Measurements from ENCODE around the gene SFXN5. TPM values are rescaled to one million over a fixed set of nuclear protein-coding genes. Genes with fewer than 3 reads are reported as not detected.

Gene SFXN5
- total RNA-seq, 1 donor from 2014 or later = 7.6 TPM

GRCh38 chr2:72898585-72898906 is 173.0 kb downstream of the SFXN5 start:
- no peak overlapping the region for H3K4me3 ChIP-seq (ENCODE audit: low read depth, low read length)
- peaks cover 11% of the 10 kb centered on the region for H3K27me3 ChIP-seq (ENCODE audit: control insufficient read depth, insufficient read depth, low read length)
- TF ChIP-seq, protein P1, sequence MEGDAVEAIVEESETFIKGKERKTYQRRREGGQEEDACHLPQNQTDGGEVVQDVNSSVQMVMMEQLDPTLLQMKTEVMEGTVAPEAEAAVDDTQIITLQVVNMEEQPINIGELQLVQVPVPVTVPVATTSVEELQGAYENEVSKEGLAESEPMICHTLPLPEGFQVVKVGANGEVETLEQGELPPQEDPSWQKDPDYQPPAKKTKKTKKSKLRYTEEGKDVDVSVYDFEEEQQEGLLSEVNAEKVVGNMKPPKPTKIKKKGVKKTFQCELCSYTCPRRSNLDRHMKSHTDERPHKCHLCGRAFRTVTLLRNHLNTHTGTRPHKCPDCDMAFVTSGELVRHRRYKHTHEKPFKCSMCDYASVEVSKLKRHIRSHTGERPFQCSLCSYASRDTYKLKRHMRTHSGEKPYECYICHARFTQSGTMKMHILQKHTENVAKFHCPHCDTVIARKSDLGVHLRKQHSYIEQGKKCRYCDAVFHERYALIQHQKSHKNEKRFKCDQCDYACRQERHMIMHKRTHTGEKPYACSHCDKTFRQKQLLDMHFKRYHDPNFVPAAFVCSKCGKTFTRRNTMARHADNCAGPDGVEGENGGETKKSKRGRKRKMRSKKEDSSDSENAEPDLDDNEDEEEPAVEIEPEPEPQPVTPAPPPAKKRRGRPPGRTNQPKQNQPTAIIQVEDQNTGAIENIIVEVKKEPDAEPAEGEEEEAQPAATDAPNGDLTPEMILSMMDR (IDR thresholded peaks at IDR 0.05; ENCODE audit: insufficient read depth, low read length, poor library complexity, severe bottlenecking) = no peak
- no peak for DNase-seq (ENCODE audit: low read depth)
- no peaks in the 10 kb centered on the region for H3K36me3 ChIP-seq (ENCODE audit: control insufficient read depth, insufficient read depth, low read length)

- no peak overlapping the region for H3K4me3 ChIP-seq (ENCODE audit: low read depth, low read length)
- H3K27me3 ChIP-seq (ENCODE audit: control insufficient read depth, insufficient read depth, low read length) = peaks cover 10% of the 10 kb centered on the region
- DNase-seq (ENCODE audit: low read depth) = no peak
- TF ChIP-seq, protein P1 (IDR thresholded peaks at IDR 0.05; ENCODE audit: insufficient read depth, low read length, poor library complexity, severe bottlenecking) = no peak
- H3K36me3 ChIP-seq (ENCODE audit: control insufficient read depth, insufficient read depth, low read length) = no peaks in the 10 kb centered on the region
Measured at GRCh38 chr2:72897785-72898584, 173.5 kb downstream of the SFXN5 start.

GRCh38 chr2:72896446-72896845 is 175.1 kb downstream of the SFXN5 start:
- Histone ChIP-seq H3K4me3 (ENCODE audit: low read depth, low read length) (no peak overlapping the region), H3K27me3 (ENCODE audit: control insufficient read depth, insufficient read depth, low read length) (peaks cover 6% of the 10 kb centered on the region), H3K36me3 (ENCODE audit: control insufficient read depth, insufficient read depth, low read length) (no peaks in the 10 kb centered on the region)
- no peak for DNase-seq (ENCODE audit: low read depth)
- TF ChIP-seq, protein P1 (IDR thresholded peaks at IDR 0.05; ENCODE audit: insufficient read depth, low read length, poor library complexity, severe bottlenecking) = no peak

DNA sequence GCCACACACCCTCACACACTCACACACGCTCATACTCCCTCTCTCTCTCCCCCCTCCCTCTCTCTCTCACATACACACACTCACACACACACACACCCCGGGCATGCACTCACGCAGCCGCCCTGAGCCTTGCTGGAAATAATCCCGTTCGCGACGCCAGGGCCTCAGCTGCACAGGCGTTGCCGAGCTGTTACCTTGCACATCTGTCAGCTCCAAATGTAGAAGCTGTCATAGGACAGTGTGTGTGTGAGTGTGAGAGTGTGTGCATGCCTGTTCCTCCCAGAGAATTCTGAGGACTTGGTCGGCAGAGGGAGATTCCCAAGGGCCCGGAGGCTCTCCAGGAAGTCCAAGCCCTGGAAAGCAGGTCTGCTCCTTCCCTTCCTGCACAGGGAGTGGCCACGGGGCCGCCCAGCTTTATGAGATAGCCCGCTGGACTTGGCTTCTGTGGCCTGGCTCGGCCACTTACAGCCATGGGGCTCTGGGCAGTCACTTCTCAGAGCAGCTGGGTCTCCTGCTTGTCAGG is 175.7 kb downstream of the SFXN5 start:
- no peaks in the 10 kb centered on the region for H3K36me3 ChIP-seq (ENCODE audit: control insufficient read depth, insufficient read depth, low read length)
- no peak overlapping the region for H3K4me3 ChIP-seq (ENCODE audit: low read depth, low read length)
- H3K27me3 ChIP-seq (ENCODE audit: control insufficient read depth, insufficient read depth, low read length) = peaks cover 6% of the 10 kb centered on the region
- TF ChIP-seq, protein P1 (IDR thresholded peaks at IDR 0.05; ENCODE audit: insufficient read depth, low read length, poor library complexity, severe bottlenecking) = no peak
- DNase-seq (ENCODE audit: low read depth) = no peak

DNA sequence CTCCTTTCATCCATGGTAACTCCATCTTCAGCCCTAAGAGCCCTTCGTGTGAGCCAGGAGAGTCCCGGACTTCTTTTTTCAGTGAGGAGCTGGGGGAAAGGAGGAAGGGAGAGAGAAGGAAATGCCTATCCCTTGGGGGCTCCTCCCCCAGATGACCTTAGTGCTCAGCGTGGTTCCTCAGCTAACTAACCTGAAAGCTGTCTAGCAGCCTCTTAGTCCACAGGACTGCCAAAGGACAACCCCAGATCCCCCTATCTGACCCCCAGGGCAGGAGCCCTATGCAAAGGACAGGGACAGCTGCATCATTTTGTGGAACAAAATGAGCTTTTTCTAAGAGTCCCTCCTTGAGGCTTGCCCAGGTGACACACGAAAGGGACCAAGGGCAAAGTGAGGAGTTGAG is 176.4 kb downstream of the SFXN5 start:
- Histone ChIP-seq H3K27me3 (ENCODE audit: control insufficient read depth, insufficient read depth, low read length) (peaks cover 2% of the 10 kb centered on the region), H3K36me3 (ENCODE audit: control insufficient read depth, insufficient read depth, low read length) (no peaks in the 10 kb centered on the region), H3K4me3 (ENCODE audit: low read depth, low read length) (no peak overlapping the region)
- DNase-seq (ENCODE audit: low read depth) = no peak
- TF ChIP-seq, protein P1 (IDR thresholded peaks at IDR 0.05; ENCODE audit: insufficient read depth, low read length, poor library complexity, severe bottlenecking) = no peak

DNA sequence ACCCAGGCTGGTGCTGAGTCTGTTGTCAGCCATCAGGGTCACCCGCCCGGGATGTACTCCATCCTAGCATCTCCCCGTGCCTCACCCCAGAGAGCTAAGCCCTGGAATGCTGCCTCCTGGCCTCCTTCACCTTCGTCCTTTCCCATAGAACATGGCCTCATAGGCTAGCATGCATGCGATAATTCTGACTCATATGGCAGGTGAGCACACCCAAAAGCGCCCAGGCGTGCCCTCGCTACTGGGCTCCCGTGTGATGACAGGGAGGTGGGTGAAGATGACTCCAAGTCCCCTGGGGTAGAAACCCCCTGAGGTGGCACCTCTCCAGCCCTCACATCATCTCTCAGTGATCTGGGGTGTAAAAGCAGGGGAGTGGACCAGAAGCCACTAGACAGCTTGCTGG is 177.0 kb downstream of the SFXN5 start:
- H3K36me3 ChIP-seq (ENCODE audit: control insufficient read depth, insufficient read depth, low read length) = no peaks in the 10 kb centered on the region
- no peak overlapping the region for H3K4me3 ChIP-seq (ENCODE audit: low read depth, low read length)
- H3K27me3 ChIP-seq (ENCODE audit: control insufficient read depth, insufficient read depth, low read length) = peaks cover 2% of the 10 kb centered on the region
- no peak for DNase-seq (ENCODE audit: low read depth)
- TF ChIP-seq, protein P1 (IDR thresholded peaks at IDR 0.05; ENCODE audit: insufficient read depth, low read length, poor library complexity, severe bottlenecking) = no peak
